Nephron progenitor cell (in vitro differentiated cells): ENCODE data around the gene KDM2B.

Source experiments
- DNase-seq: peaks from one replicate; pipeline ENCODE4 v3.0.0; 2021
- H3K27ac Mint-ChIP-seq: 2 replicates; pipeline ENCODE4 v1.8.0; 2021; ENCODE audit warnings: mild to moderate bottlenecking, moderate library complexity, mixed read lengths
- H3K27me3 Mint-ChIP-seq: 2 replicates; pipeline ENCODE4 v1.8.0; 2021; ENCODE audit warnings: mild to moderate bottlenecking, low read depth, mixed read lengths; ENCODE audit not compliant: poor library complexity
- H3K36me3 Mint-ChIP-seq: 2 replicates; pipeline ENCODE4 v1.8.0; 2021; ENCODE audit warnings: low read depth, mixed read lengths
- H3K4me1 Mint-ChIP-seq: 2 replicates; pipeline ENCODE4 v1.8.0; 2021; ENCODE audit warnings: mixed read lengths
- H3K4me3 Mint-ChIP-seq: 2 replicates; pipeline ENCODE4 v1.8.0; 2021; ENCODE audit warnings: mild to moderate bottlenecking, moderate library complexity, mixed read lengths
- H3K9me3 Mint-ChIP-seq: 2 replicates; pipeline ENCODE4 v1.8.0; 2021; ENCODE audit warnings: mild to moderate bottlenecking, moderate library complexity, mixed read lengths
- TF ChIP-seq, protein P1 (sequence below): fragments of 200-600 bp; sonication (generic); IDR thresholded peaks from 2 replicates; pipeline ENCODE4 v1.5.0; 2021; ENCODE audit warnings: antibody characterized with exemption

Gene KDM2B

DNA sequence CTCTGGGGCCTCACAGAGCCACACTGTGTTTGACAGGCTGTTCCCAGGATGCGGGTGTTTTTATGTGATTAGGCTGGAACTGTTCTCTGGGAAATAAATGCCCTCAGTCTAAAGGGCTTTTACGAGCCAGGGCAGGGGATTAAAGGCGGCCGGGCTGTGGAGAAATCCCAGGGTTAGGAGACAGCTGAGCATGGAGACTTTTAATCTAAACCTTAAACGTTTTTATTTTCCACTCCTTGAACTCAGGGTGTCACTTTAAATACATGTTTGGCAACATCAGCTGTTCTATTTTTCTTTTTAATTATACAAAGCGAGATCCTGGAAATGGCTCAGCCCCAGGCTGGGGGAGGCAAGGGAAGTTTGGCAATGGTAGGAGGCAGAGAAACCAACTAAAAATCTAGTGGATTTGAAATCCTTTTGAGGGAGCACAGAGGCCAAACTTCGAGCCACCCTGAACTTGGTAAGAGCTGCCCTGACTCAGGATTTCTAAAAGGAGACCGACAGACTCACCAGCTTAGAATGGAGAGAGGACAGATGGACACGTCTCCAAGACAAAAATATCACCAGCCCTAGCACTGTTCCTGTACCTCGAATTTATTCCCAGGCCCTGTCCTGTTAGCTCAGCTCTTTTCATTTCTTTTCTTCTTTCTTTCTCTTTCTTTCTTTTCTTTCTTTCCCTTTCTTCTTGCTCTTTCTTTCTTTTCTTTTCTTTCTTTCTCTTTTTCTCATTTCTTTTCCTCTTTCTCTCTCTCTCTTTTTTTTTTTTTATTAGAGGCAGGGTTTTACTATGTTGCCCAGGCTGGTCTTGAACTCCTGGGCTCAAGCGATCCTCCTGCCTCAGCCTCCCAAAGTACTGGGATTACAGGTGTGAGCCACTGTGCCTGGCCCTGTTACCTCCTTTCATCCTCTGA, 29.7 kb upstream of the KDM2B start:
- Mint-ChIP-seq H3K36me3 (peaks cover 15% of the 10 kb centered on the region), H3K27me3 (peaks cover 8% of the 10 kb centered on the region), H3K4me3 (peak overlapping the region; percentile 39), H3K4me1 (peaks cover 40% of the 10 kb centered on the region), H3K9me3 (peaks cover 14% of the 10 kb centered on the region), H3K27ac (peak overlapping the region; percentile 99)
- TF ChIP-seq, protein P1, sequence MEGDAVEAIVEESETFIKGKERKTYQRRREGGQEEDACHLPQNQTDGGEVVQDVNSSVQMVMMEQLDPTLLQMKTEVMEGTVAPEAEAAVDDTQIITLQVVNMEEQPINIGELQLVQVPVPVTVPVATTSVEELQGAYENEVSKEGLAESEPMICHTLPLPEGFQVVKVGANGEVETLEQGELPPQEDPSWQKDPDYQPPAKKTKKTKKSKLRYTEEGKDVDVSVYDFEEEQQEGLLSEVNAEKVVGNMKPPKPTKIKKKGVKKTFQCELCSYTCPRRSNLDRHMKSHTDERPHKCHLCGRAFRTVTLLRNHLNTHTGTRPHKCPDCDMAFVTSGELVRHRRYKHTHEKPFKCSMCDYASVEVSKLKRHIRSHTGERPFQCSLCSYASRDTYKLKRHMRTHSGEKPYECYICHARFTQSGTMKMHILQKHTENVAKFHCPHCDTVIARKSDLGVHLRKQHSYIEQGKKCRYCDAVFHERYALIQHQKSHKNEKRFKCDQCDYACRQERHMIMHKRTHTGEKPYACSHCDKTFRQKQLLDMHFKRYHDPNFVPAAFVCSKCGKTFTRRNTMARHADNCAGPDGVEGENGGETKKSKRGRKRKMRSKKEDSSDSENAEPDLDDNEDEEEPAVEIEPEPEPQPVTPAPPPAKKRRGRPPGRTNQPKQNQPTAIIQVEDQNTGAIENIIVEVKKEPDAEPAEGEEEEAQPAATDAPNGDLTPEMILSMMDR: no peak
- no peak for DNase-seq

DNA sequence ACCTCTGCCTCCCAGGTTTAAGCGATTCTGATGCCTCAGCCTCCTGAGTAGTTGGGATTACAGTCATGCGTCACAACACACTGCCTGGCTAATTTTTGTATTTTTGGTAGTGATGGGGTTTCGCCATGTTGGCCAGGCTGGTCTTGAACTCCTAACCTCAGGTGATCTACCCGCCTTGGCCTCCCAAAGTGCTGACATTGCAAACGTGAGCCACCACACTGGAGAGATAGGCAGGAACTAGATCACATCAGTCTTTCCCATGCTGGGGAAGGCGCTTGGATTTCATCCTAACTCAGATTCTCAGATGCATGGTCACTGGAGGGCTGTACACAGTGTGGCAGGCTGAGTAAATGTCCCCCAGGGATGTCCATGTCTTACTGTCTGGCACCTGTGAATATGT, 27.5 kb upstream of the KDM2B start:
- peaks cover 11% of the 10 kb centered on the region for H3K27me3 Mint-ChIP-seq
- TF ChIP-seq, protein P1: no peak
- H3K9me3 Mint-ChIP-seq: peaks cover 24% of the 10 kb centered on the region
- H3K27ac Mint-ChIP-seq: peak overlapping the region; percentile 66
- peaks cover 31% of the 10 kb centered on the region for H3K4me1 Mint-ChIP-seq
- DNase-seq: no peak
- H3K4me3 Mint-ChIP-seq: no peak overlapping the region
- peaks cover 24% of the 10 kb centered on the region for H3K36me3 Mint-ChIP-seq

DNA sequence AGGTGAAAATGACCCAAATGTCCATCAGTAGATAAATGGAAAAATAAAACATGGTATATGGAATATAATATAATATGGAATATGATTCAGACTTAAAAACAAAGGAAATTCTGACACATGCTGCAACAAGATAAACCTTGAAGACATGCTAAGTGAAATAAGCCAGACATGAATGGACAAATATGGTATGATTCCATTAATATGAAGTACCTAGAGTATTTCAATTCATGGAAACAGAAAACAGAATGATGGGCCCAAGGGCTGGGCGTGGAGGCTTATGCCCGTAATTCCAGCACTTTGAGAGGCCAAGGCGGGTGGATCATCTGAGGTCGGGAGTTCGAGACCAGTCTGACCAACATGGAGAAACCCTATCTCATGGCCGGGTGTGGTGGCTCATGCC, 22.8 kb upstream of the KDM2B start:
- no peak for DNase-seq
- Mint-ChIP-seq H3K36me3 (peaks cover 15% of the 10 kb centered on the region), H3K27me3 (peaks cover 8% of the 10 kb centered on the region), H3K4me3 (no peak overlapping the region), H3K9me3 (peaks cover 16% of the 10 kb centered on the region), H3K27ac (no peak overlapping the region), H3K4me1 (peaks cover 16% of the 10 kb centered on the region)
- TF ChIP-seq, protein P1: no peak

DNA sequence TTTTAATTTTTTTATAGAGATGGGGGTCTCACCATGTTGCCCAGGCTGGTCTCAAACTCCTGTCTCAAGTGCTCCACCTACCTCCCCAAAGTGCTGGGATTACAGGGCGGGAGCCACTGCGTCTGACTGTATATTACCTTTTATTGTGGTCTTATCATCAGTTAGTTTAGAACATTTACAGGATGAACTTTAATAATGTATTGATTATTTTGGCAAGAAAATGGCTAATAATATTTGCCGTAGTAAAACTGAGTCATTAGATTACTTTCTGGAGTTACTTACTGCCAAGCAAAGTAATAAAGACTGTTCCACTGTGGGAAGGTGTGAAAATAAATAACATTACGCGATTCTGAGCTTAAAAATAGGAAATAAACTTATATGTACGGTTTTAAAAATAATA, 21.9 kb upstream of the KDM2B start:
- Mint-ChIP-seq H3K27ac (no peak overlapping the region), H3K36me3 (peaks cover 14% of the 10 kb centered on the region)
- no peak for DNase-seq

DNA sequence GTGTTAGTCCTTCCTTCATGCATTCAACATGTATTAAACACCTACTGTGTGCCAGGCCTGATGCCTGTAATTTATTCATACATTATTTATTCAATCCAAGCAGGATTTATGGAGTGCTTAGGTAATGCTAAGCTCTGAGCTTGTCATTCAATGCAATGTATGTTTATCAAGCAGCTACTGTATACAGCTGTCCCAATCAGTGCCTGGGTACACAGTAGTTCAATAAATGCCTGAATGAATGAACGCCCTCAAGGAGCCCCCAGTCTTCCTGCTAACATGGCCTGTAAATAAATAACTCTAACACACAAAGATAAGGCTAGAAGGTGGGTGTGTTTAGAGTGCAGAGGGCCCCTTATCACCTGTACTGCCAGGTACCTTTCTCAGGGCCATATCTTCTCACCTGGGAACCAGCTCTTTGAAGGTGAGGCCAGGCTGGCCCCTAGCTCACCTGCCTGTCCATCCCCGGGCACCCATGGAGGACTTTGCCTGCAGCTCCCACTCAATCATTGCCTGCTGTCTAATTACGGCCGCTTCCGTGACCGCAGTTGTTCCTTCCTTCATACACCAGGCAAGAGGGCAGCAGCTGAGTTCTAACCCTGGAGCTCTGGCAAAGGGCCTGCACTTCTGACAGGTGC, 20.0 kb upstream of the KDM2B start:
- peaks cover 29% of the 10 kb centered on the region for H3K36me3 Mint-ChIP-seq
- TF ChIP-seq, protein P1: no peak
- H3K4me1 Mint-ChIP-seq: peaks cover 17% of the 10 kb centered on the region
- H3K27me3 Mint-ChIP-seq: peaks cover 5% of the 10 kb centered on the region
- no peak overlapping the region for H3K27ac Mint-ChIP-seq
- peaks cover 10% of the 10 kb centered on the region for H3K9me3 Mint-ChIP-seq
- DNase-seq: no peak
- no peak overlapping the region for H3K4me3 Mint-ChIP-seq

More for the DNA sequence above, 21.9 kb upstream of the KDM2B start:
- Mint-ChIP-seq H3K4me1 (peaks cover 15% of the 10 kb centered on the region), H3K9me3 (peaks cover 10% of the 10 kb centered on the region), H3K4me3 (no peak overlapping the region), H3K27me3 (peaks cover 5% of the 10 kb centered on the region)
- TF ChIP-seq, protein P1: no peak
